Endothelial cell of umbilical vein (primary cell): ENCODE measurements around the gene HSH2D. TPM values are rescaled to one million over a fixed set of nuclear protein-coding genes. Genes with fewer than 3 reads are reported as not detected.

Source experiments
- BruUV-seq: library from RNA; stranded (reverse); fragments of 400-500 nt; replicated peaks from 2 replicates; lab custom pipeline; 2021; lab: Mats Ljungman, UMichigan
- CTCF ChIA-PET: fragments of 300-600, 350-600 bp; sonication (Branson Sonifier 250); formaldehyde crosslinking; loops from one replicate; lab custom pipeline; 2021; ENCODE audit warnings: antibody characterized with exemption, inconsistent platforms; lab: Charles Lee
- POLR2A ChIA-PET: fragments of 300-600, 350-600 bp; sonication (Branson Sonifier 250); formaldehyde crosslinking; loops from one replicate; lab custom pipeline; 2021; ENCODE audit warnings: antibody characterized with exemption, inconsistent platforms; lab: Charles Lee
- DNase-seq: peaks from one replicate; pipeline ENCODE4 v3.0.0-alpha.2; 2011; ENCODE audit warnings: low read depth, low spot score
- FAIRE-seq: peaks from 2 replicates; lab custom pipeline; 2011; peaks lifted over from hg19 to GRCh38; lab: Jason Lieb, UNC
- H2AFZ ChIP-seq: 2 replicates; pipeline ENCODE4 v1.6.0; 2012; ENCODE audit warnings: low read depth, low read length, control low read depth, inconsistent platforms
- H3K27ac ChIP-seq: 2 replicates; pipeline ENCODE4 v1.5.1; 2011; ENCODE audit warnings: low read depth, mild to moderate bottlenecking, control low read depth, low read length, moderate library complexity; ENCODE audit not compliant: insufficient read depth
- H3K27me3 ChIP-seq, 2 experiments: 2 replicates each; pipeline versions ENCODE4 v1.6.0 to v1.6.1; 2011; ENCODE audit warnings: low read length in 2 of 2, mixed read lengths in 1 of 2; ENCODE audit not compliant: control insufficient read depth in 2 of 2, insufficient read depth in 2 of 2
- H3K36me3 ChIP-seq, 2 experiments: 2 replicates in 1 of 2; 3 replicates in 1 of 2; pipeline ENCODE4 v1.5.1; 2011; ENCODE audit warnings: low read length in 2 of 2, mild to moderate bottlenecking in 1 of 2, moderate library complexity in 1 of 2; ENCODE audit not compliant: control insufficient read depth in 2 of 2, insufficient read depth in 2 of 2; ENCODE audit errors: extremely low read depth in 1 of 2
- H3K4me1 ChIP-seq: 3 replicates; pipeline ENCODE4 v1.5.1; 2011; ENCODE audit warnings: mild to moderate bottlenecking, low read length; ENCODE audit not compliant: control insufficient read depth, insufficient read depth; ENCODE audit errors: extremely low read depth
- H3K4me2 ChIP-seq: 2 replicates; pipeline ENCODE4 v1.6.1; 2011; ENCODE audit warnings: low read length, control low read depth, mixed read lengths; ENCODE audit not compliant: insufficient read depth
- H3K4me3 ChIP-seq, 3 experiments: fragments of 200-600 bp in 1 of 3; sonication (generic), shearing (Covaris generic) in 1 of 3; replicated peaks in 1 of 3; 2 replicates each; pipeline ENCODE4 v1.5.1; 2011 to 2016; ENCODE audit warnings: control low read depth in 3 of 3, low read length in 3 of 3, mild to moderate bottlenecking in 2 of 3, inconsistent platforms in 1 of 3, low read depth in 1 of 3, moderate library complexity in 1 of 3; ENCODE audit not compliant: insufficient read depth in 1 of 3
- H3K79me2 ChIP-seq: 2 replicates; pipeline ENCODE4 v1.6.0; 2012; ENCODE audit warnings: low read length, inconsistent platforms; ENCODE audit not compliant: control insufficient read depth, insufficient read depth
- H3K9ac ChIP-seq: replicated peaks from 2 replicates; pipeline ENCODE3; 2011; ENCODE audit warnings: low read length, control low read depth; ENCODE audit not compliant: insufficient read depth; ENCODE audit errors: extremely low read depth
- H3K9me1 ChIP-seq: replicated peaks from 3 replicates; pipeline ENCODE4 v1.6.0; 2011; ENCODE audit warnings: mild to moderate bottlenecking, low read length; ENCODE audit not compliant: control insufficient read depth, insufficient read depth; ENCODE audit errors: extremely low read depth
- H3K9me3 ChIP-seq: replicated peaks from 2 replicates; pipeline ENCODE4 v1.5.1; 2012; ENCODE audit warnings: low read length, inconsistent platforms; ENCODE audit not compliant: control insufficient read depth, insufficient read depth
- H4K20me1 ChIP-seq: replicated peaks from 2 replicates; pipeline ENCODE3; 2011; ENCODE audit warnings: mild to moderate bottlenecking, low read length; ENCODE audit not compliant: control insufficient read depth, insufficient read depth; ENCODE audit errors: extremely low read depth
- EZH2 ChIP-seq: IDR thresholded peaks from 2 replicates; pipeline ENCODE4 v1.6.1; 2012; ENCODE audit warnings: borderline replicate concordance, low read depth, mild to moderate bottlenecking, moderate library complexity, low read length, inconsistent platforms; ENCODE audit not compliant: severe bottlenecking
- FOS ChIP-seq: IDR thresholded peaks from 2 replicates; pipeline ENCODE4 v1.6.1; 2011; ENCODE audit warnings: mild to moderate bottlenecking, low read length, moderate library complexity, borderline replicate concordance; ENCODE audit not compliant: insufficient read depth
- GATA2 ChIP-seq: IDR thresholded peaks from 2 replicates; pipeline ENCODE4 v1.7.0; 2011; ENCODE audit warnings: low read depth, mild to moderate bottlenecking, moderate library complexity, mixed read lengths, low read length; ENCODE audit not compliant: insufficient read length, insufficient read depth
- JUN ChIP-seq: IDR thresholded peaks from 2 replicates; pipeline ENCODE4 v1.6.1; 2011; ENCODE audit warnings: borderline replicate concordance, low read depth; ENCODE audit not compliant: insufficient read length, insufficient read depth
- MYC ChIP-seq: IDR thresholded peaks from one replicate; pipeline ENCODE4 v1.6.1; 2011; ENCODE audit warnings: mild to moderate bottlenecking, low read depth, low read length
- POLR2A ChIP-seq: IDR thresholded peaks from 2 replicates; pipeline ENCODE4 v1.6.1; 2012; ENCODE audit warnings: low read depth, mild to moderate bottlenecking, control low read depth, low read length
- POLR2AphosphoS5 ChIP-seq: IDR thresholded peaks from 2 replicates; pipeline ENCODE4 v1.6.1; 2012; ENCODE audit warnings: low read depth, mild to moderate bottlenecking, control low read depth, low read length, moderate library complexity; ENCODE audit not compliant: insufficient read depth
- dilution Hi-C: fragments of 300-500 bp; cut with MboI; formaldehyde crosslinking; loops from one replicate; pipeline ENCODE4 v1.15.0; 2019; ENCODE audit warnings: low sequenced_read_pairs; ENCODE audit not compliant: extremely low pct_ligation_motif_present
- intact Hi-C: fragments of 100-400 bp; cut with micrococcal nuclease; formaldehyde crosslinking; loops from one replicate; pipeline ENCODE4 v1.10.0; 2022
- polyA plus RNA-seq, 4 experiments: library from polyadenylated mRNA; depleted of rRNA in 3 of 4; stranded (reverse) in 3 of 4; unstranded in 1 of 4; fragments of >200 nt; gene quantifications; 2 replicates each; pipeline versions ENCODE4 v1.2.1 to v1.2.3, GENCODE V29; 2011 to 2012; ENCODE audit warnings: missing spikeins in 1 of 4
- total RNA-seq: library from RNA; stranded (reverse); gene quantifications from 2 replicates; pipeline ENCODE4 v1.2.3, GENCODE V29; 2021
- TF ChIP-seq, protein P1 (sequence below): IDR thresholded peaks from 2 replicates; pipeline ENCODE4 v1.6.1; 2011; ENCODE audit not compliant: insufficient read depth, insufficient read length
- TF ChIP-seq, protein P2 (sequence below), 2 donors: IDR thresholded peaks; 1 replicate in 1 of 2; 2 replicates in 1 of 2; pipeline ENCODE4 v1.5.1; 2011; ENCODE audit warnings: low read length in 2 of 2, mild to moderate bottlenecking in 2 of 2, moderate library complexity in 2 of 2, control low read depth in 1 of 2, inconsistent platforms in 1 of 2, low read depth in 1 of 2; ENCODE audit not compliant: insufficient read depth in 1 of 2; ENCODE audit errors: extremely low read depth in 1 of 2

HSH2D gene
- total and polyA plus RNA-seq, 2 donors (not counting 3 experiments of a cell fraction or from before 2014, with no cell fraction given): not detected

DNA sequence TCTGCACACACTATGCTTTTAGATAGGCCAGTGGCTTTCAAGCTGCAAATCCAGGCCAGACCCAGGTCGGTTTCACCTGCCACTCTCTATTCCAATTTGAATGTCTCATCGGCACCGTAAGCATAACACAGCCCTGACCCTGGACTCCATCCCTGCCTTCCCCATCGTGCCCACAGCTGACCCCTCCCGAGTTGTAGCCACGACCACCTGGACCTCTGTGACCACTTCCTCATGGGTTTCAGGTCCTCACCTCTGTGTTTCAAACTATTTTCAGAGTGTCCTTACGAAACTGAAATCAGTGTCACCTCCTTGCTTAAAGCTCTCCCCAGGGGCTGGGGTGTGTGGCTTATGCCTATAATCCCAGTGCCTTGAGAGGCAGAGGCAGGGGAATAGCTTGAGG, 9.0 kb upstream of the HSH2D start:
- POLR2A ChIA-PET: no interaction called here
- Histone ChIP-seq H3K4me3 (no peak overlapping the region), H4K20me1 (no peaks in the 10 kb centered on the region), H3K9me3 (no peaks in the 10 kb centered on the region), H3K4me1 (no peaks in the 10 kb centered on the region), H3K36me3 (peaks cover 11 to 20% of the 10 kb centered on the region in 2 experiments), H3K27me3 (no peaks in the 10 kb centered on the region), H3K79me2 (no peaks in the 10 kb centered on the region), H3K9ac (no peak overlapping the region), H3K9me1 (no peaks in the 10 kb centered on the region), H3K27ac (no peak overlapping the region), H3K4me2 (no peak overlapping the region), H2AFZ (no peak overlapping the region)
- DNase-seq (no peak), FAIRE-seq (no peak)
- dilution Hi-C loops: no loop called here
- BruUV-seq: no TSS peak
- intact Hi-C loops: no loop called here
- CTCF ChIA-PET: interaction anchor here (1.2 kb wide), 1 partner anchor 93 kb away, joined by 4 read pairs; no protein-coding TSS in a partner anchor
- TF ChIP-seq MYC (no peak), POLR2A (no peak), GATA2 (no peak), EZH2 (no peak), POLR2AphosphoS5 (no peak), JUN (no peak), FOS (no peak)
- TF ChIP-seq, protein P1, sequence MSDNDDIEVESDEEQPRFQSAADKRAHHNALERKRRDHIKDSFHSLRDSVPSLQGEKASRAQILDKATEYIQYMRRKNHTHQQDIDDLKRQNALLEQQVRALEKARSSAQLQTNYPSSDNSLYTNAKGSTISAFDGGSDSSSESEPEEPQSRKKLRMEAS: no peak
- TF ChIP-seq, protein P2, sequence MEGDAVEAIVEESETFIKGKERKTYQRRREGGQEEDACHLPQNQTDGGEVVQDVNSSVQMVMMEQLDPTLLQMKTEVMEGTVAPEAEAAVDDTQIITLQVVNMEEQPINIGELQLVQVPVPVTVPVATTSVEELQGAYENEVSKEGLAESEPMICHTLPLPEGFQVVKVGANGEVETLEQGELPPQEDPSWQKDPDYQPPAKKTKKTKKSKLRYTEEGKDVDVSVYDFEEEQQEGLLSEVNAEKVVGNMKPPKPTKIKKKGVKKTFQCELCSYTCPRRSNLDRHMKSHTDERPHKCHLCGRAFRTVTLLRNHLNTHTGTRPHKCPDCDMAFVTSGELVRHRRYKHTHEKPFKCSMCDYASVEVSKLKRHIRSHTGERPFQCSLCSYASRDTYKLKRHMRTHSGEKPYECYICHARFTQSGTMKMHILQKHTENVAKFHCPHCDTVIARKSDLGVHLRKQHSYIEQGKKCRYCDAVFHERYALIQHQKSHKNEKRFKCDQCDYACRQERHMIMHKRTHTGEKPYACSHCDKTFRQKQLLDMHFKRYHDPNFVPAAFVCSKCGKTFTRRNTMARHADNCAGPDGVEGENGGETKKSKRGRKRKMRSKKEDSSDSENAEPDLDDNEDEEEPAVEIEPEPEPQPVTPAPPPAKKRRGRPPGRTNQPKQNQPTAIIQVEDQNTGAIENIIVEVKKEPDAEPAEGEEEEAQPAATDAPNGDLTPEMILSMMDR (IDR thresholded peaks at IDR 0.05; ENCODE audit: extremely low read depth in 1 of 2, insufficient read depth in 1 of 2, low read depth in 1 of 2, low read length in 2 of 2): no peak
